Body of pancreas (tissue), 4 donors: ENCODE data around the gene HAAO. TPM values are rescaled to one million over a fixed set of nuclear protein-coding genes. Genes with fewer than 3 reads are reported as not detected.
A peak's percentile ranks its signal among the peaks of the same experiment; 100 is the strongest.

ENCODE experiments used
- ATAC-seq: fragments of 150-250 bp; one replicate; pipeline ENCODE4 v1.9.1; 2016
- DNase-seq, 4 donors: peaks; one replicate each; pipeline ENCODE4 v3.0.0-alpha.2; 2019
- H3K27ac ChIP-seq, 4 donors: fragments of 200-600 bp; sonication (generic); 1 replicate in 3 of 4; 2 replicates in 1 of 4; pipeline versions ENCODE4 v1.5.1 to v1.6.1; 2016 to 2019; ENCODE audit warnings: mild to moderate bottlenecking in 1 of 4, mixed read lengths in 1 of 4, moderate library complexity in 1 of 4
- H3K27me3 ChIP-seq, 2 donors: fragments of 200-600 bp; sonication (generic); one replicate each; pipeline ENCODE4 v1.6.0; 2016; ENCODE audit warnings: mild to moderate bottlenecking in 1 of 2
- H3K36me3 ChIP-seq, 2 donors: fragments of 200-600 bp; sonication (generic); replicated peaks in 1 of 2; 2 replicates each; pipeline ENCODE4 v1.5.1; 2016; ENCODE audit warnings: low read depth in 2 of 2; ENCODE audit not compliant: insufficient read depth in 1 of 2
- H3K4me1 ChIP-seq: fragments of 200-600 bp; sonication (generic); one replicate; pipeline ENCODE4 v1.6.0; 2016
- H3K4me3 ChIP-seq, 2 donors: fragments of 200-600 bp; sonication (generic); 1 replicate in 1 of 2; 2 replicates in 1 of 2; pipeline ENCODE4 v1.5.1; 2016 to 2019
- H3K9me3 ChIP-seq, 3 donors: fragments of 200-600 bp; sonication (generic); 1 replicate in 2 of 3; 2 replicates in 1 of 3; pipeline ENCODE4 v1.5.1; 2016
- CTCF ChIP-seq, 7 experiments: fragments of 450-650 bp in 4 of 7; fragments of 200-600 bp in 3 of 7; sonication (generic) in 3 of 7; IDR thresholded peaks; one replicate each; pipeline ENCODE4 v1.5.1; 2016 to 2019; ENCODE audit warnings: antibody characterized with exemption in 7 of 7
- POLR2A ChIP-seq, 3 donors: fragments of 450-650 bp; IDR thresholded peaks; one replicate each; pipeline ENCODE4 v1.6.1; 2016; ENCODE audit warnings: antibody characterized with exemption in 3 of 3, mild to moderate bottlenecking in 2 of 3
- WGBS, 2 donors: methylation state at CpG; one replicate each; pipeline ENCODE4 v1.1.5; 2017; 5-methylcytosine and 5-hydroxymethylcytosine counted together
- intact Hi-C: fragments of 100-400 bp; cut with DNase I; formaldehyde crosslinking; loops from one replicate; pipeline ENCODE4 v1.15.1; 2023
- total RNA-seq, 2 donors: library from RNA; depleted of rRNA; stranded (reverse); fragments of >200 nt; gene quantifications; one replicate each; pipeline ENCODE4 v1.1.0, GENCODE V29; 2016

Gene HAAO
- total RNA-seq, 2 donors from 2014 or later = 30.3 to 30.9 TPM

- TF ChIP-seq CTCF (IDR thresholded peaks at IDR 0.05) (no peak), POLR2A (IDR thresholded peaks at IDR 0.05) (no peak)
- Histone ChIP-seq H3K27me3 (no peaks in the 10 kb centered on the region), H3K9me3 (no peaks in the 10 kb centered on the region), H3K4me1 (peaks cover 15% of the 10 kb centered on the region), H3K4me3 (no peak overlapping the region), H3K36me3 (no peaks in the 10 kb centered on the region), H3K27ac (no peak overlapping the region)
- DNase-seq (no peak), ATAC-seq (no peak)
- intact Hi-C loops = no loop called here
- WGBS, 2 donors = 94 to 96% methylated on average over 2 of the region's 2 CpGs
These were observed 21.4 kb upstream of the HAAO start for GRCh38 chr2:42813763-42814162.

- WGBS, 2 donors = 0 to 9% methylated on average over 1 of the region's 1 CpG
- Histone ChIP-seq H3K27me3 (no peaks in the 10 kb centered on the region), H3K4me1 (peaks cover 23% of the 10 kb centered on the region), H3K36me3 (no peaks in the 10 kb centered on the region), H3K27ac (no peak overlapping the region), H3K4me3 (no peak overlapping the region), H3K9me3 (no peaks in the 10 kb centered on the region)
- no peak for ATAC-seq
- peak in 1 of 4 donors; percentile 38 for DNase-seq
- intact Hi-C loops = no loop called here
- TF ChIP-seq CTCF (IDR thresholded peaks at IDR 0.05) = peak; percentile 14 to 62 (median 54)
- no peak for TF ChIP-seq POLR2A (IDR thresholded peaks at IDR 0.05)
These were observed 20.6 kb upstream of the HAAO start for GRCh38 chr2:42812899-42813479.

GRCh38 chr2:42810971-42811811 lies 18.8 kb upstream of the HAAO start:
- peak in 2 of 3 donors; percentile 4 to 34 for TF ChIP-seq POLR2A (IDR thresholded peaks at IDR 0.05)
- TF ChIP-seq CTCF (IDR thresholded peaks at IDR 0.05) = no peak
- WGBS, 2 donors = 23 to 53% methylated on average over 31 to 46 of the region's 51 CpGs
- Histone ChIP-seq H3K4me3 (peak overlapping the region; percentile 6 to 14), H3K4me1 (peaks cover 23% of the 10 kb centered on the region), H3K9me3 (no peaks in the 10 kb centered on the region), H3K27ac (peak overlapping the region; percentile 96 to 99 (median 98)), H3K27me3 (no peaks in the 10 kb centered on the region), H3K36me3 (no peaks in the 10 kb centered on the region)
- ATAC-seq = no peak
- DNase-seq = peak; percentile 34 to 47 (median 36)
- intact Hi-C loops = no loop called here

GRCh38 chr2:42810121-42810970 lies 18.0 kb upstream of the HAAO start:
- peak overlapping the region; percentile 96 to 99 (median 98) for H3K27ac ChIP-seq
- peak; percentile 89 for ATAC-seq
- H3K27me3 ChIP-seq = no peaks in the 10 kb centered on the region
- 3% methylated on average over 17 to 51 of the region's 83 CpGs for WGBS, 2 donors
- H3K4me1 ChIP-seq = peaks cover 23% of the 10 kb centered on the region
- peak overlapping the region; percentile 6 to 23 for H3K4me3 ChIP-seq
- TF ChIP-seq CTCF (IDR thresholded peaks at IDR 0.05) (peak in 1 of 7 experiments; percentile 12), POLR2A (IDR thresholded peaks at IDR 0.05) (peak; percentile 89 to 91 (median 90))
- peak; percentile 96 to 97 (median 96) for DNase-seq
- no peaks in the 10 kb centered on the region for H3K9me3 ChIP-seq
- intact Hi-C loops = no loop called here
- no peaks in the 10 kb centered on the region for H3K36me3 ChIP-seq
